G401 (cell line): Measurements from ENCODE around the gene TRIM2. TPM values are rescaled to one million over a fixed set of nuclear protein-coding genes. Genes with fewer than 3 reads are reported as not detected.

ENCODE experiments used
- DNase-seq: peaks from one replicate; pipeline ENCODE4 v3.0.0-alpha.2; 2015; ENCODE audit warnings: low spot score
- in situ Hi-C: cut with HindIII; loops from 2 replicates; pipeline ENCODE4 v1.10.0; 2016; ENCODE audit warnings: low sequenced_read_pairs, mixed read lengths
- total RNA-seq: library from RNA; depleted of rRNA; stranded (reverse); fragments of >200 nt; shearing (Covaris generic); gene quantifications from 2 replicates; pipeline ENCODE4 v1.2.3, GENCODE V29; 2014

TRIM2 gene
- total RNA-seq, 1 experiment from 2014 or later: 0.44 TPM

DNA sequence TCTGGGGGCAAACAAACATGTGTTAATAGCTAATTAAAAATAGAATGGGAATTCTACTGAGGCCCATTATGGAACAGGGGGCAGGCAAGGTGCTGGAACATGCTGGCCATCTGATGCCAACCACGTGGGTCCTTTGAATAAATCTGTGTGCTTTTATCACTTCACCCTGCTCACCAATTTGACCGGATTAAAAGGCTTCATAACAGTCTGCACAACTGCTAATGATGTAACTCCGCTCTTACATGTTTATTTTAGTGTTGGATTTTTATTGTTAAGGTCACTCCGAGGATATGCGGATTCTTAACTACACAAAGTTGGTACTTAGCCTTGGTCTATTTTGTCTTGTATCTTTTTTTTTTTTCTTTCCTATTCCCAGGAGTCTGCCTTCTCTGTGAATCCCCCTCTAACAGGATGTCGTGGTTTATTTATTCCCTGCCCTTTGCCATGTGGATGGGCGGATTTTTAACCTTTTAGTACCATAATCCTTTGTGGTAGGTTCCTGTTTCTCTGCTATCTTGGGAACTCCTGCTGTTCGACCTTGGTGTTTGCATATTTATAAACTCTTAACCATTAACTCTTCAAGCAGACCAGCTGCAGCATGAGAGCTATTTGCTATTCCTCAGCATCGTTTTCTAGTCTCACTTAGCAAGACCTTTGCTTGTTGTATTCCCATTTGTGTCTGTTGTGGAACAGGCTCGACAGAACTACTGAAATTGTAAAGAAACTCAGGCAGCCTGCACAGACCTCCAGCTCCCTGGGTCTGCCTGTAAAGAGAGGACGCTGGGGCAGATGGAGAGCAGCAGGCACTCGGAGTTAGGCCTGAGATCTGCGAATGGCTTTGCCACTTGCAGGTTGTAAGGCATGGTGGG, 38.0 kb downstream of the TRIM2 start:
- in situ Hi-C loops: no loop called here
- peak; percentile 74 for DNase-seq

DNA sequence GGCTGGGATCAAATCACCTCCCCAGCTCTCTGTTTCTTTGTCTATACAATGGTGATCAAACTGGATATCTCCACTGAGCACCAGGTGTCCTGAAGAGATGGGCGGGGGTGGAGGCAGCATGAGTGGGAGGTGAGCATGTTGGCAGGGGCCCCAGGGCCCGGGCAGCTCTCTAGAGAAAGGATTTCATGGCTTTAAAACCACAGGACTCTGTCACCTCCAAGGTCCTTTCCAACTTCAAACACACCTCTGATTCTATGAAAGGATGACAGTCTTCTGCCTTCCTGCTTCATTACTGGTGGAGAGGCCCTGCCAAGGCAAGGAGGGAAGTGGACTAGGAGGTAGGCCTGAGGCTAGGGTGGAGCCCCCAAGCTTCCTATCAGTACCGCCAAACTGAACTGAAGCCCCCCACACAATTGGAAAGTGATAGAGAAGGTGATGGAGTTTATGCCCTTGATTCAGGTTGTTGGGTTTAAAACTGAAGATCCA, 38.6 kb downstream of the TRIM2 start:
- in situ Hi-C loops: no loop called here

DNA sequence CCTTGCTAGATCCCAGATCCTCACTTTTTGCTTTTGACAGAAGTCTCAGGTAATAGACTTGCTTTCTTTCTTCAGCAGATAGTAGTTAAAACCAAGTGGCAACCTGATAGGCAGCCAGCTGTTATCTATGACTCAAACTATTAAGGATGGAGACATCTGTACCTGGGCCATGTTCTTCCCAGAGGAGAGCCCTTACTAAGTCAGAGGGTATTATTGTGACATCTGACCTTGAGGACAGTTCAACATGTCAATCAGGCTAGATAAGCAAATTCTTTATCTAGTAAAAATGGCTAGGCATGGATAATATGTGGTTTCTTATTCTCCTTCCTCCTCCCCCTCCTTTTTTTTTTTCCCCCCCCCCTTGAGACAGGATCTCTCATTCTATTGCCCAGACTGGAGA, 39.2 kb downstream of the TRIM2 start:
- in situ Hi-C loops: no loop called here
- no peak for DNase-seq

More for the DNA sequence above, 38.6 kb downstream of the TRIM2 start:
- DNase-seq: no peak

- DNase-seq: no peak
- in situ Hi-C loops: no loop called here
These were observed 40.7 kb downstream of the TRIM2 start for GRCh38 chr4:153244969-153245368.

DNA sequence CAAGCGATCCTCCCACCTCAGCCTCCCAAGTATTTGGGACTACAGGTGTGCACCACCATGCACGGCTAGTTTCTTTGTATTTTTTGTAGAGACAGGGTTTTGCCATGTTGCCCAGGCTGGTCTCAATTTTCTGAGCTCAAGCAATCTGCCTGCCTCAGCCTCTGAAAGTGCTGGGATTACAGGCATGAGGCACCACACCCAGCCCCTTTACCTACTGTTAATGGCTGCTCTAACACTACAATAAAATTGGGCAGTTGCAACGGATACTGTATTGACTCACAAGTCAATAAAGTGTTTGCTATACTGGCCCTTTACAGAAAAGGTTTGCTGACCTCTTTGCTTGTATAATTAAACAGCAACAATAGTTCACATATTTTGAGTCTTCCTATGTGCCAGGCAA, 41.5 kb downstream of the TRIM2 start:
- DNase-seq: no peak
- in situ Hi-C loops: no loop called here

GRCh38 chr4:153246446-153247115, 42.3 kb downstream of the TRIM2 start:
- in situ Hi-C loops: no loop called here
- peak; percentile 34 for DNase-seq

DNA sequence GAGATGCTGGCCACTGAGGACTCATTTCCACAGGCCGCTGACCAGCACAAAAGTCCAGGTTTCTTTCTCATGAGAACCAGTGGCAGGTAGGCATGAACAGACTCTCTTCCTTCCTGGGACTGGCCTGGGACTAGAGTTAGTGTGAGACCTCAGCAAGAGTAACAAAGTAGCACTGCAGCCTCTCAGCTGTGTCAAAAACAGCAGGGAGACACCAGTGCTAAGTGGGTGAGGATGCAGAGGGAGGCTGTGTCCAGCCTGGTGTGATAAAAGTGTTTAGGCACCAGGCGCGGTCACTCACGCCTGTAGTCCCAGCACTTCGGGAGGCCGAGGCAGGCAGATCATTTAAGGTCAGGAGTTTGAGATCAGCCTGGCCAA, 42.9 kb downstream of the TRIM2 start:
- DNase-seq: no peak
- in situ Hi-C loops: no loop called here

DNA sequence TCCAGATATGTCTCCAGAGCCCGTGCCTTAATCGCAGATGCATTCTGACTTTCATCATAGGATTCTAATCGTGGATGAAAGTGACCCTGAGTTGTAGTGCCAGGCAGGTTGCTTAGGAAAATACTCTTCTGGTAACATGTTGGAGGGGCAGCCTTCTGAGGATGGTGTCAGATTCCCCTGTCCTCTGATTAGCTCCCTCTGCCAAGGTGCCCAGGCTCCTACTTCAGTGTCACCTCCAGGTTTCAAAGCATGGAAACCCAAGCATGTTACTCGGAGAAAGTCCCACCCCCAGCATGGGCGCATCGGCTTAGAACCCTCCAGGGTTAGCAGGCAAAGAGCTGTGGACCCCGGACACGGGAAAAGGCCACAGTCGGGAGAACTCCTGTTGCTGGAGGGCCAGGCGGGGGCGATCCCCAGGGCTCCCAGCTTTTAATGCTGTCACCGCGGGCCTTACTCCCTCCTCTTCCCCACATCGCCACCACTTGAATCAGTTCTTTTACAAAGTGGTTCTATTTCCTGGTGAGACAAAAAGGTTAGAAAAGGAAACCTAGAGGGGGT, 44.5 kb downstream of the TRIM2 start:
- in situ Hi-C loops: no loop called here

GRCh38 chr4:153249199-153250041, 45.2 kb downstream of the TRIM2 start:
- in situ Hi-C loops: loop anchor here (10.0 kb wide), 1 partner anchor 395 kb away; no protein-coding TSS in a partner anchor
- peak; percentile 84 for DNase-seq

More for the DNA sequence above, 44.5 kb downstream of the TRIM2 start:
- DNase-seq: peak; percentile 50

- in situ Hi-C loops: loop anchor here (10.0 kb wide), 1 partner anchor 393 kb away; no protein-coding TSS in a partner anchor
- no peak for DNase-seq
These were observed 47.9 kb downstream of the TRIM2 start for GRCh38 chr4:153252122-153252521.

DNA sequence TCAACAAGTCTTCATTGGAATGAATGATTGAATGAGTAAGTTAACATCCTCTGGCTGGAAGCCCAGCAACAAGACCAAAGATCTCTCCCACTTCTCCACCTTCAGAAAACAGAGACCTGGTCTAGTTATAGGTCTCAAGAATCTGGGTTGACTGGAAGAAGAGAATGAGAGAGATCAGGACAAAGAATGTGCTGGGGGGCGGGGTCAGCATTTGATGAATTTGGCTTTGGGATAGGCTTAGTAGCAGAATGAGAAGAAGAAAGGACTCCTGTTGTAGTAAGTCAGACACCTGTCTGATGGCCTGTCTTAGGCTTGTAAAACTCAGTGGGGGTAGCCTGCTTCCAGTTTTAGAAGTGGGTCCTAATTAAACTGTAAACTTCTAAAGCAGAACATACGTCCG, 51.0 kb downstream of the TRIM2 start:
- in situ Hi-C loops: loop anchor here (10.0 kb wide), 1 partner anchor 390 kb away; no protein-coding TSS in a partner anchor
- no peak for DNase-seq

DNA sequence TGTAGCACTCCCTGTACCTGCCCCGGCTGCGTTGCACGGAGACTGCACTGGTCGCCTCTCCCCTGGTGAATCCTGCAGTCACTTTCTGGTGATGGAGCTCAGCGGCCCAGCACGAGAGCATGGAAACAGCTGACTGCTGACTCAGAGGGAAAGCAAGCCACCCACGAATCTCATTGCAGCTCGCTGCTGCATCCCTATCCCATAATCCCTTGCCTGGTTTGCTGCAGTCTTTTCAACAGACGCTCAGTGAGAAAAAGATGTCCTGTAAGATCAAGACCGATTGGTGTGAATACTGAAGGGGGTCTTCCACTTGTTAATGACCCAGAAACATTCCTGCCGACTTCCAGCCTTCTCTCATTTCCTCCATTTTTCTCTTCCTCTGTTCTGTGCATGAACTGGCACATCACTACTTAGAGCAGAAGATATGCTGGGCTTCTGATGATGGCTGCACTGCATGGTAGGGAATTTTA, 52.9 kb downstream of the TRIM2 start:
- in situ Hi-C loops: loop anchor here (10.0 kb wide), 1 partner anchor 388 kb away; no protein-coding TSS in a partner anchor
- DNase-seq: peak; percentile 95

GRCh38 chr4:153257991-153258390, 53.7 kb downstream of the TRIM2 start:
- in situ Hi-C loops: loop anchor here (10.0 kb wide), 1 partner anchor 387 kb away; no protein-coding TSS in a partner anchor
- no peak for DNase-seq

DNA sequence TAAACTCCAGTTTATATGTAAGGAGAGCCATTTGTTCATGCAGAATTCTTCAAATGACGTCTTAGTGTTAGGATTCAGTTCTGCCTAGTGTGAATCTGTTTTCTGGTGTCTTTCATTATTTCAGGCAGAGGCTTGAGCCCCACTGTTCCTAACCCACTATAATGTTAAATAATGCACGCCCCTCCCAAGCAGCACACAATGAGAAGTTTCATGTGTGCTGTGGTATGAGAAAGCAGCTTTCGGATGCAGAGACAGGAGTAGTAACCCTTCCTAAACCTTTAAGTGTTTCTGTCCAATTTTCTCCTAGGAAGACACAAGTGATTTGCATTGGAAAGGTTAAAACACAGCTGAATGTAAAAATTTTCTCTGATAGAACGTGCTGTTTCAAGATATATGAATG, 54.5 kb downstream of the TRIM2 start:
- DNase-seq: peak; percentile 45
- in situ Hi-C loops: loop anchor here (10.0 kb wide), 1 partner anchor 386 kb away; no protein-coding TSS in a partner anchor

- in situ Hi-C loops: loop anchor here (10.0 kb wide), 1 partner anchor 385 kb away; no protein-coding TSS in a partner anchor
- DNase-seq: peak; percentile 57
These were observed 55.4 kb downstream of the TRIM2 start for GRCh38 chr4:153259661-153260060.

GRCh38 chr4:153260132-153260531, 55.9 kb downstream of the TRIM2 start:
- in situ Hi-C loops: no loop called here
- DNase-seq: no peak

DNA sequence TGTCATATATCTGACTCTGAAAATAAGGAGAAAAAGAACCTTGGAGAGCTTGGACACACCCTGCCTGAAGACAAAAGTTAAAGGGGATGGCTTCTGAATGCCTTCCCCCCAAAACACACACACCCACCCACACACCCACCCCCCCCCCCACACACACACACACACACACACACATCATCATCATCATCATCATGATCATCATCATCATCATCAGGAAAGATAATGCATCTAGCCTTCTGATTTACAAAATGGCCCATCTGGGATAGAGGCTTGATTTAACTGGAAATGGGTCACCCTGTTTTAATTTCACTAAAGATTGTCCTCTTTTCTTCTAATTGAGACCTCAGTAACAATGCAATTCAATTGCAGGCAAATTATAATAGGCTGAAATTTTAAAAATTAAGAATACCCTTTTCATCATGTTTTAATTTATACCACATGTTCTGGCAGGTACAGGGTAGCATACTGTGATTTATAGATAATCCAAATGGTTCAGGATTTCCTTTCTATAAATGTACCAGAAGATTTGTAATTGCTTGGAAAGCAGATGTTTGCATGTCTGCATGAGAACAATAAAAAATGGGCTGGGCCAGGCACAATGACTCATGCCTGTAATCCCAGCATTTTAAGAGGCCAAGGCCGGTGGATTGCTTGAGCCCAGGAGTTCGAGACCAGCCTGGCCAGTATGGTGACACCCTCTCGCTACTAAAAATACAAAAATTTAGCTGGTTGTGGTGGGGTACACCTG, 56.5 kb downstream of the TRIM2 start:
- in situ Hi-C loops: no loop called here
- no peak for DNase-seq

GRCh38 chr4:153261461-153261860, 57.2 kb downstream of the TRIM2 start:
- in situ Hi-C loops: no loop called here
- no peak for DNase-seq
